Cardiac muscle cell (in vitro differentiated cells and primary cell): Measurements from ENCODE around the gene MUC5B. TPM values are rescaled to one million over a fixed set of nuclear protein-coding genes. Genes with fewer than 3 reads are reported as not detected.

ENCODE experiments used
- DNase-seq, 2 donors: peaks; one replicate each; pipeline versions ENCODE4 v3.0.0 to v3.0.0-alpha.2; 2010 to 2017; ENCODE audit warnings: low read depth in 1 of 2, low spot score in 1 of 2
- H3K27ac ChIP-seq: fragments of 200-600 bp; sonication (generic); 2 replicates; pipeline ENCODE4 v1.5.1; 2016
- H3K27me3 ChIP-seq: fragments of 200-600 bp; sonication (generic); 2 replicates; pipeline ENCODE4 v1.6.0; 2016; ENCODE audit warnings: control low read depth
- H3K36me3 ChIP-seq: fragments of 200-600 bp; sonication (generic); 2 replicates; pipeline ENCODE4 v1.5.1; 2016; ENCODE audit warnings: control low read depth
- H3K4me1 ChIP-seq: fragments of 200-600 bp; sonication (generic); 2 replicates; pipeline ENCODE4 v1.8.1; 2017; ENCODE audit warnings: low read depth, mild to moderate bottlenecking, mixed run types
- H3K4me3 ChIP-seq: fragments of 200-600 bp; sonication (generic); 2 replicates; pipeline ENCODE4 v1.5.1; 2016; ENCODE audit warnings: mild to moderate bottlenecking
- H3K9me3 ChIP-seq: fragments of 200-600 bp; sonication (generic); 2 replicates; pipeline ENCODE4 v1.5.1; 2017; ENCODE audit warnings: low read depth, mild to moderate bottlenecking, control low read depth
- polyA plus RNA-seq: library from polyadenylated mRNA; unstranded; fragments of >200 nt; fragmentation: Nextera tagmentation; extraction: Ambion mirVana; gene quantifications from 2 replicates; pipeline ENCODE4 v1.2.1, GENCODE V29; 2016
- total RNA-seq: library from RNA; depleted of rRNA; stranded (reverse); fragments of >200 nt; gene quantifications from 2 replicates; pipeline ENCODE4 v1.2.3, GENCODE V29; 2016
- TF ChIP-seq, protein P1 (sequence below): IDR thresholded peaks from 2 replicates; pipeline ENCODE4 v1.5.1; 2012; ENCODE audit warnings: low read depth, mild to moderate bottlenecking, low read length

MUC5B gene
- total and polyA plus RNA-seq, 2 experiments from 2014 or later = not detected

DNA sequence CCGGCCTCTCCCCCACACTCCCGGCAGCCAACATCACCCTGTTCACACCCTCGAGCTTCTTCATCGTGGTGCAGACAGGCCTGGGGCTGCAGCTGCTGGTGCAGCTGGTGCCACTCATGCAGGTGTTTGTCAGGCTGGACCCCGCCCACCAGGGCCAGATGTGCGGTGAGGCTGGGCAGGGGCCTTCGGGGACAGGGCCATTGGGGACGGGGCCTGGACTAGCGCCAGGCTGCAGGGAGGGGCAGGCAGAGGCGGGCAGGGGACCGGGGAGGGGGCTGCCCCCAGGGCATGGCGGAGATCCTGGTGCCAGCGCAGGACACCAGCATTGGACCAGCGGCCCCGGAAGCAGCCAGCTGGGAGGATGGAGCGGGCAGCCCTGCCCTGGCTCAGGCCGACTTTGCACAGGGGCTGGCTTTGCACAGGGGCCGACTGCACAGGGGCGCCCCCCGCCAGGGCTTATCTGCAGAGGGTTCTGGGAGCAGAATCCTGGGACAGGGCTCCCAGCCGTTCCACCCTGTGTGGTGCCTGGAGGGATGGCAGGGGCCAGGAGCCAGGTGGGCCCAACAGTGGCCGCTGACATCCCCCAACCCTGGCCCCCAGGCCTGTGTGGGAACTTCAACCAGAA lies 8.6 kb downstream of the MUC5B start:
- Histone ChIP-seq H3K9me3 (no peaks in the 10 kb centered on the region), H3K27ac (no peak overlapping the region), H3K4me1 (no peaks in the 10 kb centered on the region), H3K27me3 (no peaks in the 10 kb centered on the region), H3K4me3 (no peak overlapping the region), H3K36me3 (no peaks in the 10 kb centered on the region)
- TF ChIP-seq, protein P1, sequence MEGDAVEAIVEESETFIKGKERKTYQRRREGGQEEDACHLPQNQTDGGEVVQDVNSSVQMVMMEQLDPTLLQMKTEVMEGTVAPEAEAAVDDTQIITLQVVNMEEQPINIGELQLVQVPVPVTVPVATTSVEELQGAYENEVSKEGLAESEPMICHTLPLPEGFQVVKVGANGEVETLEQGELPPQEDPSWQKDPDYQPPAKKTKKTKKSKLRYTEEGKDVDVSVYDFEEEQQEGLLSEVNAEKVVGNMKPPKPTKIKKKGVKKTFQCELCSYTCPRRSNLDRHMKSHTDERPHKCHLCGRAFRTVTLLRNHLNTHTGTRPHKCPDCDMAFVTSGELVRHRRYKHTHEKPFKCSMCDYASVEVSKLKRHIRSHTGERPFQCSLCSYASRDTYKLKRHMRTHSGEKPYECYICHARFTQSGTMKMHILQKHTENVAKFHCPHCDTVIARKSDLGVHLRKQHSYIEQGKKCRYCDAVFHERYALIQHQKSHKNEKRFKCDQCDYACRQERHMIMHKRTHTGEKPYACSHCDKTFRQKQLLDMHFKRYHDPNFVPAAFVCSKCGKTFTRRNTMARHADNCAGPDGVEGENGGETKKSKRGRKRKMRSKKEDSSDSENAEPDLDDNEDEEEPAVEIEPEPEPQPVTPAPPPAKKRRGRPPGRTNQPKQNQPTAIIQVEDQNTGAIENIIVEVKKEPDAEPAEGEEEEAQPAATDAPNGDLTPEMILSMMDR = no peak
- no peak for DNase-seq

DNA sequence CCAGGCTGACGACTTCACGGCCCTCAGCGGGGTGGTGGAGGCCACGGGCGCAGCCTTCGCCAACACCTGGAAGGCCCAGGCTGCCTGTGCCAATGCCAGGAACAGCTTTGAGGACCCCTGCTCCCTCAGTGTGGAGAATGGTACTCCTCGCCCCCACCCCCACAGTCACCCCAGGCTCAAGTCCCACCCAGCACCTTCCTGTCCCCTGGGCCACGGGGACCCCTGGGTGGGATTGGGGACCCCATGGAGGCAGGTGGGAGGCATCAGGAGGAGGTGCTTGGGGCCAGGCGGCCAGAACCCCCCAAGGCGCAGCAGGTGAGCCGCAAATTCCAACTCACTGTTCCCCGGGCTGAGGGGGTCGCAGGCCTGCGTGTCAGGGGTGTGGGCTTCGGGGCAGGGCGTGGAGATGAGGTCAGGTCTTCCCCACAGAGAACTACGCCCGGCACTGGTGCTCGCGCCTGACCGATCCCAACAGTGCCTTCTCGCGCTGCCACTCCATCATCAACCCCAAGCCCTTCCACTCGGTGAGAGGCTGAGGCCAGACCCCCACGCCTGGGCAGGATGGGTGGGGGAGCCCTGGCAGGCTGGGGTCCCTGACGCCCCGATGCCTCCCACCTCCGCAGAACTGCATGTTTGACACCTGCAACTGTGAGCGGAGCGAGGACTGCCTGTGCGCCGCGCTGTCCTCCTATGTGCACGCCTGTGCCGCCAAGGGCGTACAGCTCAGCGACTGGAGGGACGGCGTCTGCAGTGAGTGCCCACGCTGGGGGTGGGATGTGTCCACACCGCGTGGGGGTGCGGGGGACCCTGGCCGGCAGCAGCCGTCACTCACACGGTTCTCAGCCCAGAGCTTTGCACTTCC lies 9.4 kb downstream of the MUC5B start:
- Histone ChIP-seq H3K36me3 (no peaks in the 10 kb centered on the region), H3K27me3 (no peaks in the 10 kb centered on the region), H3K9me3 (no peaks in the 10 kb centered on the region), H3K4me1 (no peaks in the 10 kb centered on the region), H3K27ac (no peak overlapping the region), H3K4me3 (no peak overlapping the region)
- DNase-seq = no peak
- TF ChIP-seq, protein P1 = no peak

DNA sequence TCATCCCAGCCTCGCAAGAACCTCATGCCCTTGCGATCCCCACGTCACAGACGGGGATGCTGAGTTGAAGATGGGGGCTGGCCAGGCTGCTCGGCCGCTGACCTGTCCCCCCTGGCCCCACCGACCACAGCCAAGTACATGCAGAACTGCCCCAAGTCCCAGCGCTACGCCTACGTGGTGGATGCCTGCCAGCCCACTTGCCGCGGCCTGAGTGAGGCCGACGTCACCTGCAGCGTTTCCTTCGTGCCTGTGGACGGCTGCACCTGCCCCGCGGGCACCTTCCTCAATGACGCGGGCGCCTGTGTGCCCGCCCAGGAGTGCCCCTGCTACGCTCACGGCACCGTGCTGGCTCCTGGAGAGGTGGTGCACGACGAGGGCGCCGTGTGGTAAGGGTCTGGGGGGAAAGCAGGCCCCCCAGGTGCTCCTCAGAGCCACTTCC lies 10.0 kb downstream of the MUC5B start:
- Histone ChIP-seq H3K36me3 (no peaks in the 10 kb centered on the region), H3K9me3 (no peaks in the 10 kb centered on the region), H3K4me3 (no peak overlapping the region), H3K27ac (no peak overlapping the region), H3K27me3 (no peaks in the 10 kb centered on the region), H3K4me1 (no peaks in the 10 kb centered on the region)
- DNase-seq = no peak
- TF ChIP-seq, protein P1 = no peak

DNA sequence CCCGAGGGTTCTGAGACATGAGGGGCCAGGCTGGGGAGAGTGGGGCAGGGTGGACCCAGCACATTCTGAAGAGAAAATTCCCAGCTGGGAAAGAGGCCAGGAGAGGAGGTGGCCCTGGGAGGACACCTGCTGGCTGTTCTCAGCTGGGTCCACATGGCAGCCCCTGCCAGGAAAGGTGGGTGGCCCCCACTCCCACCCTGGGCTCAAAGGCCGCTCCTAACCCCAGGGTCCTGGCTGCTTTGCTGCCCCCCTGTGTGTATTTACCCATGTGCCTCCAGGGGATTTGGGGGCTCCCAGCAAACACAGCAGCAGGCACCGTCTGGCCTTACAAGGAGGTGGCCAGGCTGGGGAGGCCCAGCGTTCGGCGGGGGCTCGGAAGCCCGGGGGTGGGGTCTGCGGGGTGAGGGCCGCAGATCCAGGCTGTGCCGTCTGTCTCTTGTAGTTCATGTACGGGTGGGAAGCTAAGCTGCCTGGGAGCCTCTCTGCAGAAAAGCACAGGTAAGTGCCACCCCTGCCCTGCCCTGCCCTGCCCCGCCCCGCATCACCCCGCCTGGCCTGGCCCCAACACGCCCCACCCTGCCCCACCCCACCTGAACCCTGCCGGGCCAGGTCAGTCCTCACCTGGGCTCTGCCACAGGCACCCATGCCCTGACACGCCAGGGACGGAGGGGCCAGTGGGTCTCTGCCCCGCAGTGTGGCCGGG lies 10.6 kb downstream of the MUC5B start:
- TF ChIP-seq, protein P1 = no peak
- Histone ChIP-seq H3K4me1 (no peaks in the 10 kb centered on the region), H3K27me3 (no peaks in the 10 kb centered on the region), H3K36me3 (no peaks in the 10 kb centered on the region), H3K4me3 (no peak overlapping the region), H3K27ac (no peak overlapping the region), H3K9me3 (no peaks in the 10 kb centered on the region)
- DNase-seq = no peak

DNA sequence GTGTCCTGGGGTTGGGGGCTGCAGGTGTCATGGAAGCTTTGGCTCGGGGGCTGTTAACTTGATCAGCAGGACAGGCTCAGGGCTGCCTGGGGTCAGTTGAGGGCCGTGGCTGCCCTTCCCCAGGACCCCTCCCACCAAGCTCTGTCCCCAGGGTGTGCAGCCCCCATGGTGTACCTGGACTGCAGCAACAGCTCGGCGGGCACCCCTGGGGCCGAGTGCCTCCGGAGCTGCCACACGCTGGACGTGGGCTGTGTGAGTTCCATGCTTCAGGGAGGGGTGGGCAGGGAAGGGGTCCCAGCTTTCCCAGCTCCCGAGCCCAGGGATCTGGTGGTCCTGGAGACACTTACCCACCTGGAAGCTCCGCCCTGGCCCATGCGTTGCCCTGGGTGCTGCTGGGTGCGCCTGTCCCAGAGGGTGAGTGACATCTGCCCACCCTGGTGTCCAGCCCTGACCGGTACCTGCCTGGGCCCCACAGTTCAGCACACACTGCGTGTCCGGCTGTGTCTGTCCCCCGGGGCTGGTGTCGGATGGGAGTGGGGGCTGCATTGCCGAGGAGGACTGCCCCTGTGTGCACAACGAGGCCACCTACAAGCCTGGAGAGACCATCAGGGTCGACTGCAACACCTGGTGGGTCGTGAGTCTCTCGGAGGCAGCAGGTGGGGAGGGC lies 11.3 kb downstream of the MUC5B start:
- no peak overlapping the region for H3K27ac ChIP-seq
- no peaks in the 10 kb centered on the region for H3K36me3 ChIP-seq
- no peaks in the 10 kb centered on the region for H3K4me1 ChIP-seq
- no peaks in the 10 kb centered on the region for H3K27me3 ChIP-seq
- H3K4me3 ChIP-seq = no peak overlapping the region
- TF ChIP-seq, protein P1 = no peak
- DNase-seq = no peak
- H3K9me3 ChIP-seq = no peaks in the 10 kb centered on the region
